GM18517 (cell line): ENCODE results near the gene CLP1.

Experiments
- ATAC-seq: cut with Tn5 transposase; IDR thresholded peaks from one replicate; pipeline ENCODE4 v1.9.1; 2021; ENCODE audit warnings: mild to moderate bottlenecking, moderate library complexity; ENCODE audit not compliant: unreplicated experiment

CLP1 gene

DNA sequence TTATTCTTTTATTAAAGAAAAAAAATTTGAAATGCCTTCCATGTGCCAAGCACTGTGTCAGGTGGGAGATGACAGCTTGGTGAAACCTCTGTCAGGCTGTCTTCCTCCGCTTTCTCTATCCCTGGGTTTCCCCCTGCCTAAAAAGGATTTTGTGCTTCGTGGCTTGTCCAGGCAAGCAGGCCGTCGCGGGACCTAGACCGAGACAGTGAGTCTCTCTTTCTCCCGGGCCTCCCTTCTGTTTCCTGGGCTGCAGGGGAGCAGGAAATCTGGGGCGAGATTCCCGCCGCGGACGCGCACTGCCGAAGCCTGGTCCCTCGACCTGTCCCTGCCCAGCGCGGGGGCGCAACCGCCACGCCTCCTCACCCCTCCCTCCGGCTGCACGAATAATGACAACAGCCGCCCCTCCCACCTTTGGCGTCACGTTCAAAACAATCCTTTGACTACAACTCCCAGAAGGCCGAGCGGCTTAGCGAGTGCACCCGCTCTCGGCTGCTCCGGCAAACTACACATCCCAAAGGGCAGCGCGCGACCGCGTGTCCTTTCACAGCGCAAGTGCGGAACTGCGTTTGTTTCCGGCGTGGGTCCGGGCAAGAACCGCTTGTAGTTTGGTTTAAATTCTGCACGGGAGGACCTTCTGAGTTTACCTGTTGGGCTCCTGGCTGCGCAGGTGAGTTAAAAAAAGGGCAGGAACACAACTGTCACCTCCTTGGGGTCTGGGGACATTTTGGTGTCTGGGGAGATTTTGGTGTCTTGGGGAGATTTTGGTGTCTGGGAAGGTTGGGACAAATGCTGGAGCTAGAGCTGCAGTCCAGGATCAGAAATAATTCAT lies at the start of gene CLP1:
Gene CLP1 (plus strand): TSS at position 569 of the 829 bp plus-strand sequence. CDS start 1,715 bp downstream, outside the sequence.
- ATAC-seq, result peak; percentile 99

GRCh38 chr11:57610170-57610569 lies 47.4 kb upstream of the CLP1 start:
- no peak for ATAC-seq

DNA sequence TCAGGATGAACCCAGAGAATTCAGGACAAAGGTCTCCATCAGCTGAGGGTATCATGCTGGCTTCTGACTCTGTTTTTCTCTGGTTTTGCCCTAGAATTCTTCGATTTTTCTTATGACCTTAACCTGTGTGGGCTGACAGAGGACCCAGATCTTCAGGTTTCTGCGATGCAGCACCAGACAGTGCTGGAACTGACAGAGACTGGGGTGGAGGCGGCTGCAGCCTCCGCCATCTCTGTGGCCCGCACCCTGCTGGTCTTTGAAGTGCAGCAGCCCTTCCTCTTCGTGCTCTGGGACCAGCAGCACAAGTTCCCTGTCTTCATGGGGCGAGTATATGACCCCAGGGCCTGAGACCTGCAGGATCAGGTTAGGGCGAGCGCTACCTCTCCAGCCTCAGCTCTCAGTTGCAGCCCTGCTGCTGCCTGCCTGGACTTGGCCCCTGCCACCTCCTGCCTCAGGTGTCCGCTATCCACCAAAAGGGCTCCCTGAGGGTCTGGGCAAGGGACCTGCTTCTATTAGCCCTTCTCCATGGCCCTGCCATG lies 43.3 kb upstream of the CLP1 start:
- no peak for ATAC-seq

DNA sequence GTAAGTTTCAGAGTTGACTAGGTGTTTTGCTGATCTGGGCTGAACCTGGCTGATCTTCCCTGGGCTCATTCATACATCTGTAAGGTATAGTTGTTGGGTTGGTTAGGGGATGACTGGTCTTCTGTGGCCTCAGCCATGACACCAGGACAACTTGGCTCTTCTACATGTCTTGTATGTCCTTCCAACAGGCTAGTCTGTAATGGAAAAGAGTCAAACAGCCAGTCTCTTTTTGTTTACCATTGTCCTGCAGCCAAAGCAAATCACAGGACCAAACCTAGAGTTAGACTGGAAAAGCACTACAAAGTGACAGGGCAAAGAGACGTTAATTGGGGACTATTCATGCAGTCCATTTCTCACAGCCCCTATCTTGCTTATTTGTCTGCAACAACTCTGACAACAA lies 42.3 kb upstream of the CLP1 start:
- no peak for ATAC-seq

GRCh38 chr11:57616595-57616994 lies 41.0 kb upstream of the CLP1 start:
- no peak for ATAC-seq

DNA sequence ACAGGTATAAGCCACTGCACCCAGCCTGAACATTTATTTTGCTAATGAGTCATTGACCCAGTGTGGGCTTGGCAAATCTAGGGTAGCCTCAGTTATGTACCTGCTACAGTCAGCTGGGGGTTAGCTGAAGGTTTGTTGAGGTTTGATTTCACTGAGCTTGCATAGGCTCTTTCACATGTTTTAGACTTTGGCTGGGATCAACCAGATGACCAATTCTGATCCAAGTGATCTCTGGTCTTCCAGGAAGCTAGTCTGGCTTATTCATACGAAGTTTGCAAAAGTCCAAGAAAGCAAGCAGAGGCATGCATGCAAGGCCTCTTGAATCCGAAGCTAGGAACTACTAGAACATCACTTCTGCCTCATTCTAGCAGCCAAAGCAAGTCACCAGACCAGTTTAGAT lies 39.1 kb upstream of the CLP1 start:
- ATAC-seq, result no peak

GRCh38 chr11:57619331-57619730 lies 38.2 kb upstream of the CLP1 start:
- ATAC-seq, result no peak

- no peak for ATAC-seq
These were observed 37.1 kb upstream of the CLP1 start for GRCh38 chr11:57620467-57620866.

DNA sequence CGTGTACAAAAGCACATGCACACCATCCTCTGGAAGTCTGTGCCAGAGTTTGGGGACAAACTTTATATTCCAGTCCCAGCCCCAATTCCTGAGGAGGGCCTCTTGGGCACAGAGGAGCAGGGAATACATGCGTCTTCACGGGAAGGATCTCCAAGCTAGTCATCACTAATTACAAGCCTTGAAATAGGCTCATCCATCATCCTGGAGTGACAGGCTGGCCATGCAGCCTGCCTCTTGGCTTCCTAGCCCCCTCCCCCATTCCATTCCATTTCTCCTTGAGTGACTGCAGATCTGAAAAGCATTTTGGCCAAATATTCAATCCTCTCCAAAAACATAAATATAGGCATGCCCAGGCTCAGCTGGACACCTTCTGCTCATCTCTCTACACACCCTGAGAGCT lies 35.3 kb upstream of the CLP1 start:
- ATAC-seq, result no peak

GRCh38 chr11:57624864-57625263 lies 32.7 kb upstream of the CLP1 start:
- ATAC-seq, result no peak

- no peak for ATAC-seq
These were observed 30.7 kb upstream of the CLP1 start for GRCh38 chr11:57626895-57627294.

GRCh38 chr11:57630171-57630570 lies 27.4 kb upstream of the CLP1 start:
- ATAC-seq, result no peak

DNA sequence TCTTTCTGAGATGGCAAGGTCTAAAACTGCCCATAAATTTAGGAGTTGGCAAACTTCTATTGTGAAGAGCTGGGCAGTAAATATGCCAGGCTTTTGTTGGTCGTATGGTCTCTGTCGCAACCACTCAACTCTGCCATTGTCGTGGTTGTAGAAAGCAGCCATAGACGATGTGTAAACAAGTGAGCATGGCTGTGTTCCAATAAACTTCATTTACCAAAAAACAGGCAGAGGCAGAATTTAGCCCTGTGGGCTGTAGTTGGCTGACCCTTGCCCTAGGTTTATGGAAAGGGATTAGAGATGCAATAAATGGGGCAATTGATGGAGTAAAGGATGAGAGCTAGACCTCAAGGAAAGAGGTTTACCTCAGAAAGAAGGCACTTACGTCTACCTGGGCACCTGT lies 25.4 kb upstream of the CLP1 start:
- ATAC-seq, result no peak

DNA sequence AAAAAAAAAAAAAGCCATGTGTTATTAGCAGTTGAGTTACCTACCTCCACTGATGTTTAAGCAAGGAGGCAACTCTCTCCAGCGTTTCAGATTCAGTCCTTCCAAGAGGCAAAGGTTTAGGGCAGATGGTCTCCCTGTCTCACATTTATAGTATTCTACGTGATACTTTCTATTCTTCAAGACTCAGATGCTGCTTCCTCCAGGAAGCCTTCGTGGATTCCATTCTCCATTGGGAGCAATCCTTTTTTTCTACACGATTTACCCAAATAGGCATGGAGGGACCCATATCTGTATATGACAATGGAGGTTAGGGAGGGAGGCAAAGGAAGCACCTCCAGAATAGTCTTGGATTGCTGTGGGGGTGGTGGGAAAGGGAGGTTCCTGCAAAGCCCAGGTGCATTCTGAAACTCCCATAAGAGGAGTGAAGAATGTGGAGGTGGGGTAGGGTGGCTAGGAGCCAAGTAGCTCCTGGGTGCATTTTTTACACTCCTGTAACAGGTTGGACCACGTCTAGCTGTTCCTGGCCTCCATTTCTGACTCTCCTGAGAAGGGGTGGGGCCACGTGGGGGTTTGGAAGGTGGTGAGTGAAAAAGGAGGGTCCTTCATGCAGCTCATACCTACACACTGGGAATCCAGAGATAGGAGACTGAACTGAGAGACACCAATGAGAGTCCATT lies 24.0 kb upstream of the CLP1 start:
- no peak for ATAC-seq

GRCh38 chr11:57634311-57634710 lies 23.3 kb upstream of the CLP1 start:
- no peak for ATAC-seq

- no peak for ATAC-seq
These were observed 22.3 kb upstream of the CLP1 start for GRCh38 chr11:57635246-57635645.

DNA sequence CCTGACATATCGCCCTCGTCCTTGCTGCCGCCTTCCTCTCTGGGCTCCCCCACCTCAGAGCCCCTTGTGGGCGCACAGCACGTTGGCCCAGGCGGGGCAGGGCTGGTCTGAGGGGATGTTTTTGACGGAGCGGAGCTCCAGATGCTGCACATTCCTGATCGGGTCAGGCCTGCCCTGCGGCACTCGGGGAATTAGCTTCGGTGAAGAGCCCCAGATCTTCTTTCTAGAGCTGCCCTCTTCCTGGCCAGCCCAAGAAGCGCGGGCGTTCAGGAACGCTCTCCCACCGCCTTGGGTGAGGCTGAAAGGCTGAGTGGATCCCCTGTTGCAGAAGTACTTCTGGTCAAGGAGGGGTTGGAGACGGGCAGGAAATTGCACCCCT lies 19.9 kb upstream of the CLP1 start:
- ATAC-seq, result no peak

GRCh38 chr11:57638005-57638781 lies 19.4 kb upstream of the CLP1 start:
- ATAC-seq, result no peak

DNA sequence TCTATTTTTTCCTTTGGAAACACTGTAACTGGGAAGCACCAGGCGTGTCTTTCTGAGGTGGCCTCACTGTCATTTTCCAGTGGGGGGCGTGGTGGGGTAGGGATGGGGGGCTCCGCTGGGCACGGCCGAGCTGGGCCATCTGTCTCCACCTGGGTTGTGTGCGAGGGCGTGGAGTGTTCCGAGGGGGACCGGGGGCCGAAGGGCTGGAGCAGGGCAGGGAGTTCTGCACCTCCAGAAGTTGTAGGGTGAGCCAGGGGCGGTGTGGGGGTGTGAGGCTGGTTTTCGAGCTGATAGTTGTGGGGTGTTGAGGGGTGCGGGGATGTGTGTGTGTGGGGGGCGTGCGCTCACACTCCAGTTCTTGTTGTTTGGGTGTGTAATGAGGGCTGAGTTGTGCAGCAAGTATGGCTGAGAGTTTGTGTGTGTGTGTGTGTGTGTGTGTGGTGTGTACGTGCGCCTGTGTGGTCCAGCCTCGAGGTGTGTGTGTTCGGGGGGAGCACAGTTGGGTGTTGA lies 18.7 kb upstream of the CLP1 start:
- no peak for ATAC-seq

DNA sequence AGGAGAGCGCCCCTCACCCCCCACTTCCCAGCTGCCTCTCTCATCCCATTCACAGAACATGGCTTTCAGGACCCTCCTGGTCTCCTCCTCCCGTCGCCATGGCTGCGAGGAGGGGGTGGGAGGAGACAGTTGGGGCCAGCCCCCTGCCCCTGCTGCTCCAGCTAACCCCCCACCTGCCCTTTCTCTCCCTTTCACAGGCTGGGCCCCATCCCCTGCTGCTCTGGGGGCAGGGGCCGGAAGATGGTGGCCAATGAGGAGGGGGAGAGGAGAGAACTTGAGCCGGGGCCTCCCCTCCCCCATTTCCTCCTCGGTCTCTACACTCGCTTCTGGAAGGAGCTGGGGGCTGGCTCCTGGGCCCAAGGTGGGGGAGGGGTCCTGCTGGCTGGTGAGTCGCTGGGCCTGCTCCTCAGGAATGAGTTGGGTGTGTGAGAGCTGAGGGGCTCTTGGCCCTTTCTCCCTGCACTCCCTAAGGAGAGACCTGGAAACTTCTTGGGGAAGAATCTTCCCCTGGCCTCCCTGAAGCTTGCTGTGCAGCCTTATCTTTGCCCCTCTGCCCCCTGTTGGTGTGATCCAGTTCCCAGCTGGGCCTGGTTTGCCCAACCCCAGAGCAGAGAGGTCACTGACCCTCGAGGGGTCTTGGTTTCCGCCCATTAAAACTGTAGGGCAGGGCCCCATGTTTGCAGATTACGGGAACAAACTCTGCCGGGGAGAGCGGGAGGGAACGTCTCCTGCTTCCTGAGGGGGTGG lies 18.1 kb upstream of the CLP1 start:
- no peak for ATAC-seq
